ENCODE measurements around the gene VAV2.

GRCh38 chr9:133821601-133822429 is 170.3 kb downstream of the VAV2 start:
- TF ChIP-seq CEBPB (IDR thresholded peaks at IDR 0.05) (no peak), EP300 (IDR thresholded peaks at IDR 0.05; ENCODE audit: borderline replicate concordance) (no peak)
